AG04449 (cell line): ENCODE results near the gene CC2D2A.

Source experiments
- CTCF ChIA-PET: fragments of 350-600 bp; formaldehyde crosslinking; extraction: SDS; loops from one replicate; lab custom pipeline; 2021; ENCODE audit warnings: antibody characterized with exemption; lab: Yijun Ruan, JAX
- POLR2A ChIA-PET: fragments of 400-600, 350-600 bp; formaldehyde crosslinking; extraction: SDS; loops from one replicate; lab custom pipeline; 2020; ENCODE audit warnings: antibody characterized with exemption, inconsistent platforms; lab: Yijun Ruan, JAX
- DNase-seq: peaks from one replicate; pipeline ENCODE4 v3.0.0-alpha.2; 2010; ENCODE audit warnings: low read depth, low spot score
- H3K4me3 ChIP-seq: 2 replicates; pipeline ENCODE4 v1.5.1; 2011; ENCODE audit warnings: low read depth, mild to moderate bottlenecking, control low read depth, low read length
- CTCF ChIP-seq: IDR thresholded peaks from one replicate; pipeline ENCODE4 v1.5.1; 2011; ENCODE audit warnings: mild to moderate bottlenecking, moderate library complexity, low read length, control low read depth, inconsistent platforms; ENCODE audit not compliant: insufficient read depth; ENCODE audit errors: missing control alignments

Gene CC2D2A

GRCh38 chr4:15444276-15444675 is 25.4 kb upstream of the CC2D2A start:
- ChIA-PET POLR2A (no interaction called here), CTCF (interaction anchor here (1.6 to 1.7 kb wide), 2 partner anchors 13 to 14 kb away, joined by 6 to 8 read pairs; no protein-coding TSS in a partner anchor)
- no peak overlapping the region for H3K4me3 ChIP-seq
- no peak for TF ChIP-seq CTCF
- no peak for DNase-seq

GRCh38 chr4:15444879-15445547 is 24.7 kb upstream of the CC2D2A start:
- POLR2A ChIA-PET: no interaction called here

GRCh38 chr4:15451181-15451865 is 18.4 kb upstream of the CC2D2A start:
- no peak for DNase-seq
- POLR2A ChIA-PET: interaction anchor here (1.0 to 1.1 kb wide), 2 partner anchors 216 to 218 kb away, joined by 3 to 4 read pairs; no protein-coding TSS in a partner anchor
- H3K4me3 ChIP-seq: no peak overlapping the region
- CTCF ChIA-PET: interaction anchor here (0.8 to 15.7 kb wide), 6 partner anchors 10 to 255 kb away, joined by 3 to 358 read pairs (median 4); no protein-coding TSS in a partner anchor
- no peak for TF ChIP-seq CTCF

More at GRCh38 chr4:15444879-15445547, 24.7 kb upstream of the CC2D2A start:
- TF ChIP-seq CTCF: no peak
- H3K4me3 ChIP-seq: no peak overlapping the region
- DNase-seq: no peak
- CTCF ChIA-PET: interaction anchor here (1.2 to 1.7 kb wide), 2 partner anchors 12 to 13 kb away, joined by 5 to 6 read pairs; no protein-coding TSS in a partner anchor

- POLR2A ChIA-PET: interaction anchor here (1.0 kb wide), 1 partner anchor 216 kb away, joined by 3 read pairs; no protein-coding TSS in a partner anchor
- TF ChIP-seq CTCF: no peak
- H3K4me3 ChIP-seq: no peak overlapping the region
- CTCF ChIA-PET: interaction anchor here (1.0 to 15.7 kb wide), 4 partner anchors 9 to 217 kb away, joined by 3 to 358 read pairs (median 5); no protein-coding TSS in a partner anchor
- DNase-seq: peak; percentile 92
Observed at GRCh38 chr4:15451866-15452765, 17.6 kb upstream of the CC2D2A start.

GRCh38 chr4:15455290-15455689 is 14.4 kb upstream of the CC2D2A start:
- no peak for TF ChIP-seq CTCF
- POLR2A ChIA-PET: no interaction called here
- DNase-seq: no peak
- no peak overlapping the region for H3K4me3 ChIP-seq
- CTCF ChIA-PET: interaction anchor here (1.0 to 15.7 kb wide), 4 partner anchors 8 to 220 kb away, joined by 3 to 358 read pairs (median 48); partner anchors contain the start of gene CC2D2A
